Fibroblast of upper back skin (primary cell): ENCODE measurements around the gene PPP1R8.
A peak's percentile ranks its signal among the peaks of the same experiment; 100 is the strongest.
"Not testable (repeated sequence)": the region's sequence is repeated elsewhere in the genome, so short reads cannot be mapped to it uniquely, and the experiment has no call there.

Source experiments
- DNase-seq: peaks from one replicate; pipeline ENCODE4 v3.0.0-alpha.2; 2013

The PPP1R8 gene

DNA sequence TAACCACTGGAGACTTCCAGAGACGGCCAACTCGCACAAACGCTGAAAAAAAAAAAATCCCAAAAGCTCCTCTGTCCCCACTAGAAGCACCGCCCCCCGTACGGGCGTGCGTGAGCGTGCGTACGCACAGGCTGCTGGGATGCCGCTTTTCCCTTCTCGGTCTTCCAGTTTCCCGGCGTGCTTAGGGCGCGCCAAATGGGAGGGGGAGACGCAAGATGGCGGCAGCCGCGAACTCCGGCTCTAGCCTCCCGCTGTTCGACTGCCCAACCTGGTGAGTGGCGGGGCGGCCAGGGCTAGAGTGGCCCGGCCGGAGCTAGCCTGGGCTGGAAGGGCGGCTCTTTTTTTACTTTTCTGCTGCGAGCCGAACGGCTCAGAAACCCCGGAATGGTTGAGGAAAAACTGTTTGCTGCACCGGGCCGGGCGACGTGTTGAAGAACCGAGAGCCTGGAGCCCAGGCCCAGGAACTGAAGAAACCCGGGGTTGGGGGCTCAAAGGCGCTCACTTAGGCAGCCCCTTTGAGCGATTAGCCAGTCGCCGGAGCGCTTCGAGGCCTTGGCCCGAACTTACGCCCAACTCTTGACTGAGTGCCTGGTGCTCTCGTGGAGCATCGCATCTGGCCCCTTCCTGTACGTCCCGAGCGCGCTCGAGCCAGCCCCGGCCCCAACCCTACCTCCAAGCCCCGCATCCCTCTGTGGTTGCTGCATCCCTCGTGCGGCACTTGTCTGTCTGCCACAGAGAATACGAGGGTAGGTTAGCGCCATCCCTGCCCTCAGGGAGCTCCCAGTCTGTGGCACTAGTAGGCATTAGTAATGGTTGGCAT, at the start of gene PPP1R8:
Gene PPP1R8, plus strand, starts transcription at position 162 of the 820 bp plus-strand sequence. Its CDS starts 54 bp downstream, at position 216.
- peak; percentile 96 for DNase-seq

DNA sequence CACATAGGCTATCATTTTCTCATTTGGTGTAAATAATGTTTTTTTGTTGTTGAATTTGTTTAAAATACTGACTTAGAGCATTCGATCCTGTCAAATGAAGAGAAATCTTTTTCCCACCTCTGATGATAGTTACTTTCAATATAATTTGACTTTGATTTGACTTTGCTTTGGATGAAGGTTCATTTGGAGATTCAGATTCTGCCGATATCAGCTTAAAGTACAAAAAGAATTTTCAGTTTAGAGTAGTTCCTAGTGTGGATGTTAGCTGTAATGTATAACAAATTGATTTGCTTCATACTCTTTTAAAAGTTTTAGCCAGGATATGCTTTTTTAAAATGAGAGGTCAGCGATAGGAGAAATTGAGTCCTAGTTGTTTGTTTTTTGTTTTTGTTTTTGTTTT, 47.6 kb upstream of the PPP1R8 start:
- DNase-seq: no peak

DNA sequence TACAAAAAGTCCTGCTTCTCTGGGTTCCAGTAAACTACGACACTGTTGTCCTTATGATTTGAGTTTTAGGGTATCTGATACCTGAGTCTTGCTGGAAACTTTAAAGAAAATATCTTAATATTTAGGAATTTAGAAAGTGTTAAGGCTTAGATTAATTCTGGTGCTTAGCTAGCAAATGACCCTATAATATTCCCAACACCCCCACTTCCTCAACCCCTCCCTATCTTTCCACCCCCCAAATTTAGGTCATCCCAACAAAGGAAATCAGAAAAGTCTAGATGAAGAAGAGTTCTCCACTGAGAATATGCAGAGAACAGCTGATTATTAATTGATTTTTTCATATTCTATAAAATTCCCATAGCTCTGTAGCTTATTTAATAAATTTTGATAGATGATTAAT, 45.9 kb upstream of the PPP1R8 start:
- DNase-seq: no peak

DNA sequence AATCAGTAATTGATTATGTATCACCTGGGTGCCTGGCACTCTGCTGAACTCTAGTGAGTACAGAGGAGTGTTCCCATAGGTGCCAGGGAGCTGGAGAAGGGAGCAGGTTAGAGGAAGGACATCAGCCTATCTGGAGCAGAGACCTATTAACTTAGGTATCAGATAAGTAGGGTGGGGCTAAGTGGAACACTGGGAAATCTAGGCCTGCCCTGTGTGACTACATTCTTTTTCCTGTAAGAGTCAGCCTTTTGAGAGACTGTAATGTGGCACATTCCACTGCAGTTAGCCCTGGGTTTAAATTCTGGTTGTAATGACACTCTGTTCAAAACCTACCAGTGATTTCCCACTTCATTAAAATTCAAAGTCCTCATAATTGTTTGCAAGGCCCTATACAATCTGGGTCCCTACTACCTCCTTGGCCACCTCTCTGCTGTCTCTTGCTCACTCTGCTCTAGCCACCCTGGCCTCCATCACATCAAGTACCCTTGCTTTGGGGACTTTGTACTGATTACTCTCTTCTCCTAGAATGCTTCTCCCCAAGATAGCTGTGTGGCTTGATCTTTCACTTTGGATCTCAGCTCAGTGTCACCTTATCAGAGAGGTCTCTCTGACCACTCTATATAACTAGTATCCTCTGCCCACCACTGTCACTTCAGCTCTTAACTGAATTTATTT, 44.7 kb upstream of the PPP1R8 start:
- DNase-seq: peak; percentile 24

DNA sequence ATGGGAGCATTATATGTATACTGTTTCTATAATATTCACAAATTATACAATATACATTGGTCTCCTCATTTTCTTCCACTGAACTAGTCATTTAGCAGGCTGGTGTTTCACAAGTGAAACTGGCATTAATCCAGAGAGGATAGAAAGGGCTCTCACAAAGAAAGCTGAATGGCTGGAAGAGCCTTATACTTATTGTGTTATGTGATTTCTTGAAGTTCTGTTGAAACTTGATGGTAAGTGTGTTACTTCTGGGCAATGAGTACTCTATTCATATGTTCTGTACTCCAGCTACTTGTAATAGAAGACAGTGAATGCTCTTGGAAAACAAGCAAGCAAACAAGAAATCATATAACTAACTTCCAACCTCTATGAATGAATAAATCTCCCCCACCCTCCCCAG, 42.7 kb upstream of the PPP1R8 start:
- peak; percentile 31 for DNase-seq

DNA sequence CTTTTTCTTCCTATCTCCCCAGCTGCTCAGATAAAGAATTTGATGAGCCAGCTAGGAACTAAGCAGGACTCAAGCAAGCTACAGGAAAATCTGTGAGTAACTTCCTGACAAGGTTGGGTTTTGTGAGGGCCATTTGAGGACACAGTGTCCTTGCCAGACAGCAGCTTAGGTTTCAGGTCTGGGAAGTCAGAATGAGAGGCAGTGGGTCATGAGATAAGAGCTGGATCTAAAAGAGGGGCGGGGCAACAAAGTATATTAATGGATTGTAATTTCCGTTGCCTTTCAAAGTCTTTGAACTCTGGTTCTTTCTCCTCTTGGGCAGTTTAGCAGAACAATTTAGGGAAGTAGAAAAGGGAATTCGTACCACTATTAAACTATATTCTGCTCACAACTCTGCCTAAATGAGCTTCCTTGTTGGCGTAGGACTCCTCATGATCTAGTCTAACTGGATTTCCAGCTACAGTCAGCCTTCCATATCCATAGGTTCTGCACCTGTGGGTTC, 41.0 kb upstream of the PPP1R8 start:
- DNase-seq: peak; percentile 33

DNA sequence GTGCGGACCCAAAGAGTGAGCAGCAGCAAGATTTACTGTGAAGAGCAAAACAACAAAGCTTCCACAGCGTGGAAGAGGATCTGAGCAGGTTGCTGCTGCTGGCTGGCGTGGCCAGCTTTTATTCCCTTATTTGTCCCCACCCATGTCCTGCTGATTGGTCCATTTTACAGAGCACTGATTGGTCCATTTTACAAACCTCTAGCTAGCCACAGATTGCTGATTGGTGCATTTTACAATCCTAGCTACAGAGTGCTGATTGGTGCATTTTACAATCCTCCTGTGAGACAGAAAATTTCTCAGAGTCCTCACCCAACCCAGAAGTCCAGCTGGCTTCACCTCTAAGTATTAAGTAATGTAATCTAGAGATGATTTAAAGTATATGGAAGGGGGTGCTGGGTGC, 40.3 kb upstream of the PPP1R8 start:
- not testable (repeated sequence) for DNase-seq

DNA sequence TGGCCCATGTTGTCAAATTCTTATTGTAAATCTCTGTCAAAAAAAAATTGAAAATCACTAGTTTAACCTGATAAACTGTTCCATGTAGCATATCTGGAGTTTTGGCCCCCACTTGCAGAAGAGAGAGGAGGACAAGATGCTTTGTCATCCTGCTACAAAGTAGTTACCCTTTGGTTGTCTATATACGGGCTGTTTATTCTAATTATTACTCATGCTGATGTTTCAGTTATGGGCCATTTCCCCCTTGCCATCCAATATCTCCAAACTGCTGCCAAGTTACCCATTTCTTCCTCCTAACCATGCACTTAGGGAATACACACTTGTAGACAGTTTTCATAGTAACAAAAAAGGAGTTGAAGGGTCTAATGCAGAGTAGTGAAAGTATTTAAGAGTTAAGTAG, 35.0 kb upstream of the PPP1R8 start:
- DNase-seq: no peak

DNA sequence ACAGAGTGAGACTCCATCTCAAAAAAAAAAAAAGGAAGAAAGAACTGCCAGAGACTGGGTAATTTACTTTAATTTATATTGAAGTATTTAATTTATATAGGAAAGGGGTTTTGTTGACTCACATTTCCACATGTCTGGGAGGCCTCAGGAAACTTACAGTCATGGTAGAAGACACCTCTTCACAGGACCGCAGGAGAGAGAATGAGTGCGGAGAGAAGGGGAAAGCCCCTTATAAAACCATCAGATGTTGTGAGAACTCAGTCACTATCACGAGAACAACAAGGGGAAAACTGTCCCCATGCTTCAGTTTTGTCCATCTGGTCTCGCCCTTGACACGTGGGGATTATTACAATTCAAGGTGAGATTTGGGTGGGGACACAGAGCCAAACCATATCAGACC, 25.8 kb upstream of the PPP1R8 start:
- no peak for DNase-seq

DNA sequence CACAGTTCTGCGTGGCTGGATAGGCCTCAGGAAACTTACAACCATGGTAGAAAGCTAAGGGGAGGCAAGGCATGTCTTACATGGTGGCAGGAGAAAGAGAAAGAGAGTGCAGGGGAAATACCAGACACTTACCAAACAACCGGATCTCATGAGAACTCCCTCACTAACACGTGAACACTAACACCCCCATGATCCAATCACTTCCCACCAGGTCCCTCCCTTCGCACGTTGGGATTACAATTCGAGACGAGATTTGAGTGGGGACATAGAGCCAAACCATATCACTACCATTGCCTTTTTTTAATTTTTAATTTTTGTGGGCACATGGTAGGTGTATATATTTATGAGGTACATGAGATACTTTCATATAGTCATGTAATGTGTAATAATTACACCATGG, 23.8 kb upstream of the PPP1R8 start:
- no peak for DNase-seq

DNA sequence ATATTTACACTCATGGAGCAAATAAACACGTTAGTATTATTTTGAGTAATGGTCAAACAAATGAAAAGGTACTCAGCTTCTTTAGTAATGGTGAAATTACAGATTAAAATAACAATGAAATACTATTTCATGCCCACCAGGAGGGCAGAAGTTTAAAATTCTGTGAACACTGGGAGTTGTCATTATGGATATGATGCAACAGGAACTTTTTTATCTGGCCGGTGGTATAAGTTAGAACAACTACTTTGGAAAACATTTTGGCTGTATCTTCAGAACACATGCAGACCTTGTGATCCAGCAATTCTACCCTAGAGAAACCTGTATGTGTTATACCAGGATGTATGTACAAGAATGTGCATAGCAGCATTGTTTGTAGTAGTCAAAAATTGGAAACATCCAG, 23.2 kb upstream of the PPP1R8 start:
- DNase-seq: no peak

DNA sequence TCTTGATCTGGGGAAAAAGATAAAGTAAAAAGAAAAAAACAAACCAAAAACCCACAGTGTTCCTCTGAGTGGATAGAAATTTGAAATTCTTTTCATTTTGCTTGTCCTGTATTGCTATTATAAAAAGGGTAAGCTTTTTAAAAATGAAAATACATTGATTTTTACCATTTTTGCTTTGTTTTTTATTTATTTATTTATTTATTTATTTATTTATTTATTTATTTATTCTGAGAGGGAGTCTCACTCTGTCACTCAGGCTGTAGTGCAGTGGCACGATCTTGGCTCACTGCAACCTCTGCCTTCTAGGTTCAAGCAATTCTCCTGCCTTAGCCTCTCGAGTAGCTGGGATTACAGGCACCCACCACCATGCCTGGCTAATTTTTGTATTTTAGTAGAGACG, 22.5 kb upstream of the PPP1R8 start:
- not testable (repeated sequence) for DNase-seq

DNA sequence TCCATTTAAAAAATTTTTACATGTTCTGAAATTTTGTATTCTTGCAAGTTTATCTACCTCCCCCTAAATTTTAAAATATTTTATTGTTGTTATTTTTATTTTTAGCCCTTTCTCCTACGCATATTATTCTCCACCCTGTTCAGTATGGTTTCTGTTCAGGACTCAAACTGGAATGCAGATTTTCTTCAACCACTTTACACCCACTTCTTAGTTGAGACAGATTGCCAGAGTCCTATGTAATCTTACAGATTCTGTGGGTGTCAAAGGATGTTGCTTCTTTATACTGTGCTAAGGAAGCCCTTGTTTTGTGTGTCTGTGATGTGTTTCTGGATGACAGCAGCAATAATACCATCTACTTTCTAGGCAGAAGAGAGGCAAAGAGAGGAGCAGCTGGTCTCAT, 20.7 kb upstream of the PPP1R8 start:
- DNase-seq: no peak

DNA sequence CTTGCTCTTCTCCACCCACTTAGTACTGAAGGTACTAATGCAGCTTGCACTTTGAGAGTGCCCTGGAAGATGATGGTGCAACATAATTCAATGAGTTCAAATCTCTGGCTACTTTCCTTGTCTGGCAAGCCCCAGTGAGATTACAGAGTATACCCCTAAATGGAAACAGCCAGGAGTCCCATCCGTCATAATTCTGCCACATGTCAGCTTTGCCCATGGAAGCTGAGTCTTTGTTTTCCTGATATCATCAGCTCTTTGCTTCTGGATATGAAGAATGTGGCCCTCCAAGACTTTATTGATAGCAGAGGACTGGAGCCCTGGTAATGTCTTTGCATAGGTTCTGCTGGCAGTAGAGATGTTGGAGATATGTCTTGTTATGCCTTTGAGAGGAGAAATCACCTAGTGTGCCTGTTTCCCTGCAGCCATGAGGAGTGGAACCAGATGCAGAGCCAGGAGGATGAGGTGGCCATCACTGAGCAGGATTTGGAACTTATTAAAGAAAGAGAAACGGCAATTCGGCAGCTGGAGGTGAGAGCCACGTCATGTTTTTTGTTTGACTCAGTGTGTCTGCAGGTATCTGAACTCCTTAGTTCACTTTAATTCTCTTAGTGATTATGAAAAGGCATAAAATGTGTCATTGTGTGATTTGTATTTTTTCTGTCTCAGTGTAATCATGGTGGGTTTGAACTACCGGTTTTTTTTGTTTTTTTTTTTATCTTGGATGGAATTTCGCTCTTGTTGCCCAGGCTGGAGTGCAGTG, 18.7 kb upstream of the PPP1R8 start:
- no peak for DNase-seq

DNA sequence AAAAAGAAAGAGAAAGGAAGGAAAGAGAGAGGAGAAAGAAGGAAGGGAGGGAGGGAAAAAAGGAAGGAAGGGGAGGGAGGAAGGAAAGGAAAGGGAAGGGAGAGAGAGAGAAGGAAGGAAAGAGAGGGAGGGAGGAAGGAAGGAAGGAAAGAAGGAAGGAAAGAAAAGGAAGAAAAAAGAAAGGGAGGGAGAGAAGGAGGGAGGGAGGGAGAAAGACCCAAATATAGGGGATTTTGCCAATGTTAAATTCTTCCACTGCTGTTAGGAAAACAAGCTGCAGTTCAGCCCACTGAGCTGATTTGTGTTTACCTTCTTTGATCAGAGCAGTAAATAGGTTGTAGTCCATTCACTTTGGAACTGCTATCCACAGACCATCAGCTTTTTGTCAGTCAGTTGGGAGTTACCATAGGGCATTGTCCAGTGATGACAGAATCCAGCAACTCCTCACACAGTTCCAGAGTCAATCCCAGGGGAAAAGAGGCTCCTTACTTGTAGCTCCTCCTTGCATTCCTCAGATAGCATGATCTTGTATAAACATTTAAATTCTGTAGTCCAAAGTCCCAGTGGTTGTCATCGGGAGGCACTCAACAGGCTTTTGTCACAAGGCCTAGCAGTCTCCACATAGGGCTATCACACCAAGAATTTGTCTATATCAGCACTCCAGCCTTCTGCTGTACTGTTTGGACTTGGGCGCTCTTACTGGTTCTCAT, 13.5 kb upstream of the PPP1R8 start:
- DNase-seq: peak; percentile 72

DNA sequence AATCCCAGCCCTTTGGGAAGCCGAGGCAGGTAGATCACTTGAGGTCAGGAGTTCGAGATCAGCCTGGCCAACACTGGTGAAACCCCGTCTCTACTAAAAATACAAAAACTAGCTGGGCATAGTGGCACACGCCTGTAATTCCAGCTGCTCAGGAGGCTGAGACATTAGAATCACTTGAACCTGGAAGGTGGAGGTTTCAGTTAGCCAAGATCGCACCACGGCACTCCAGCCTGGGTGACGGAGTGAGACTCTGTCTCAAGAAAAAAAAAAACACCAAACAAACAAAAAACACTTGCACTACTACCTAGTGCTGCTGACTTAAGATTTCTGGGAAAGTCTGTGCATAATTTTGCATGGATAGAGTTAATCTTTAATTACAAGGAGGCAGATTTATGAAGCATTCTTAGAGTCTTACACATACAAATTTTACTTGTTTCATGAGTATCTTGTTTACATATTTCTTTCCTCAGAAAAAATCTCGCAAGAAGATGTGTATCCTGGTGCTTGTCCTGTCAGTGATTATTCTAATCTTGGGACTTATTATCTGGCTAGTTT, 8.7 kb upstream of the PPP1R8 start:
- DNase-seq: no peak

DNA sequence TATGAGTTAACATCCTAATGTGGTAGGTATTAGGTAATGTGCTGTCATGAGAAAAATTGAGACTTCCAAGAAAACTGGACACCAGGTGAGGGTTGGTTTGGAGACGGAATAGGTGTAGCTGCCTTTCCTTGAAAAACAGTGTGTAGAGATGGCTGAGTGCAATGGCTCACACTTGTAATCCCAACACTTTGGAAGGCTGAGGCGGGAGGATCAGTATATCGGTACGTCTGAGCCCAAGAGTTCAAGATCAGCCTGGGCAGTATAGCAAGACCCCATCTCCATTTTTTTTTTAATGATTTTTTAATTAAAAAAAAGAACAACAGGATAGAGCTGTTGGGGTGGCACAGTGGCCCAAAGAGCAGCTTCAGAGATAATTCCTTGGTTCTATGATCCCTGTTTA, 6.8 kb upstream of the PPP1R8 start:
- no peak for DNase-seq

DNA sequence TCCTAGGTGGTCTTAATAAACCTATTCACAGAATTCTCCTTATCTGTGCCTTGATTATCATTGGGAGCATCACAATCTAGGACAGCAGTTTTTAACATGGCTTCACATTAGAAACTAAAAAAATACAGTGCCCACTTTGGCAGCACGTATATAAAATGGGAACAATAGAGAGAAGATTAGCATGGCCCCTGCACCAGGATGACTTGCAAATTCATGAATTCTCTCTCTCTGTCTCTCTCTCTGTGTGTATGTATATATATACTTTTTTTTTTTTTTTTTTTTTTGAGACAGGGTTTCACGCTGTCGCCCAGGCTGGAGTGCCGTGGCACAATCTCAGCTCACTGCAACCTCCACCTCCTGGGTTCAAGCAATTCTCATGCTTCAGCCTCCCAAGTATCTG, 6.2 kb upstream of the PPP1R8 start:
- DNase-seq: no peak

DNA sequence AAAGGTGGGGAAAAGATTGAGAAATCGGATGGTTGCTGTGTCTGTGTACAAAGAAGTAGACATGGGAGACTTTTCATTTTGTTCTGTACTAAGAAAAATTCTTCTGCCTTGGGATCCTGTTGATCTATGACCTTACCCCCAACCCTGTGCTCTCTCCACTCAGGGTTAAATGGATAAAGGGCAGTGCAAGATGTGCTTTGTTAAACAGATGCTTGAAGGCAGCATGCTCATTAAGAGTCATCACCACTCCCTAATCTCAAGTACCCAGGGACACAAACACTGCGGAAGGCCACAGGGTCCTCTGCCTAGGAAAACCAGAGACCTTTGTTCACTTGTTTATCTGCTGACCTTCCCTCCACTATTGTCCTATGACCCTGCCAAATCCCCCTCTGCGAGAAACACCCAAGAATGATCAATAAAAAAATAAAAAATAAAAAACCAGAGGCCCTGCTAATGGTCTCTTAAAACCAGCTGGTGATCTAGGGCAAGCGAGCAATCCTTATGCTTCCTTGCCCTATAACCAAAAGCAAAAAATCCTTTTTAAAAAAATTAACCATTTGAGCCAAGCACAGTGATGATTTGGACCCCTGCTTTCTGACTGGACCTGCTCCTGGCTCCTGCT, 1.1 kb upstream of the PPP1R8 start:
- DNase-seq: not testable (repeated sequence)

DNA sequence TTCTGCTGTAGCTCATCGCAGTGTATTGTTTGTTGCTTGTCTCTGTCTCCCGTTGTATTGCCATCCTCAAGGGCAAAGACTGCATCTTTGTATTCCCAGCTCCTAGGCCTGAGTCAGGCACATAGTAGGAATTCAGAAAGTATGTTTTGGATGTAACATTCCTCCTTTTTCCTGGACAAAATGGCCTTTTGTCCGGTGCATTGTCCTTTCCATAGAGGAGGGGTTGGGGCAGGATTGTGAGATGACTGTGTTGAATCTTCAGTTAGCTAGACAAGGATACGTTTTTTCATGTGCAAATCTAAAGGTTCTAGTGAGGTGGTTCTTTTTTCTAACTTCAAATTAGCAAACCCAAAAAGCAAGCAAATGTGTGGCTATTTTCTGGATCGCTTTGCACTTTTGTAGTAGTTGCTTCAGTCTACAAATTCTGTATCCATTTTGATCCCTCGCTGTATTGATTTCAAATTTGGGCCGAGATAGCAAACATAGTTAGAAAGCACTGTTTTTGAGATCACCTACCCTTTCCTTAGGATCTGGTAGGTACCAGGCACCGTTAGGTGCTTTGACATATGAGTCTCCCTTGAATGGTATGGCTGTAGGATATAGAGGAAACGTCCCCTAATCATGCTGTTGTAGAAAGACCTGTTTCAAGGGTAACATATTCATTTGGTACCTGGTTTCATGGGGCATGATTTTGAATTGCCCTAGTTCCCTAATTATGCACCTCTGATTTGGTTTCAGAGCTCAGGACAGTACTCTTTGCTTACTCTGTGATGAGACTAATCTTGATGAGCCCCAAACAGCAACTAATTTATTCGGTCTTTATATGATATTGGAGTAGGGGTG, 1.2 kb downstream of the PPP1R8 start:
- DNase-seq: no peak

DNA sequence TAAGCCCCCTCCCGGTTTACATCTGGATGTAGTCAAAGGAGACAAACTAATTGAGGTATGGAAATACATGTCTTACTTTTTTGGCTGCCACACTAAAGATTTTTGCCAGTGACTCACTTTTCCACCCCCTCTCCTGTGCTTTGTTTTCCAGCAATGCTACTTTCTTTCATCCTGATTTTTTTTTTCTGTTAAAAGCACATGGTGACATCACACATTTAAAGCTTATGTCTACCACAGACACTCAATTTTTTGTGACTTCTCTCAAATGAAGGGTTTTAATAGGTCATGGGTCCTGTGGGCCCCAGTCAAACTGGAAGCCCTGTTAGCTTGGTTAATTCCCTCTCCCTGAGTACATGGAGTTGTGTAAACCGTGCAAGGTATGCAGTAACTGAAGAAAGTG, 2.2 kb downstream of the PPP1R8 start:
- peak; percentile 67 for DNase-seq
